Activated T-cell treated with anti-CD3 and anti-CD28 coated beads, Interleukin-2, amount 50 U/mL, for 4 hours (primary cell): Measurements from ENCODE around the gene AKTIP. TPM values are rescaled to one million over a fixed set of nuclear protein-coding genes. Genes with fewer than 3 reads are reported as not detected.
"Not testable (repeated sequence)": the region's sequence is repeated elsewhere in the genome, so short reads cannot be mapped to it uniquely, and the experiment has no call there.

Experiments used
- ATAC-seq, 2 donors: fragments of 200-7000 bp; cut with Tn5 transposase; one replicate each; pipeline ENCODE4 v1.10.0; 2021
- DNase-seq: peaks from one replicate; pipeline ENCODE4 v3.0.0-alpha.2; 2020
- H3K27me3 Mint-ChIP-seq: one replicate; pipeline ENCODE4 v1.8.0; 2021; ENCODE audit warnings: low read depth, mixed read lengths
- H3K36me3 Mint-ChIP-seq: one replicate; pipeline ENCODE4 v1.8.0; 2022; ENCODE audit warnings: mixed read lengths; ENCODE audit not compliant: insufficient read depth
- H3K4me1 Mint-ChIP-seq: one replicate; pipeline ENCODE4 v1.8.0; 2021; ENCODE audit warnings: low read depth, mixed read lengths
- H3K4me3 Mint-ChIP-seq: one replicate; pipeline ENCODE4 v1.8.0; 2021; ENCODE audit warnings: mild to moderate bottlenecking, moderate library complexity, mixed read lengths
- H3K9me3 Mint-ChIP-seq: one replicate; pipeline ENCODE4 v1.8.0; 2021; ENCODE audit warnings: mixed read lengths
- total RNA-seq, 3 donors: library from RNA; stranded (reverse); gene quantifications; one replicate each; pipeline ENCODE4 v1.2.1, GENCODE V29; 2021

The AKTIP gene
- total RNA-seq, 3 donors from 2014 or later = 22.9 to 28.6 (median 24.5) TPM

DNA sequence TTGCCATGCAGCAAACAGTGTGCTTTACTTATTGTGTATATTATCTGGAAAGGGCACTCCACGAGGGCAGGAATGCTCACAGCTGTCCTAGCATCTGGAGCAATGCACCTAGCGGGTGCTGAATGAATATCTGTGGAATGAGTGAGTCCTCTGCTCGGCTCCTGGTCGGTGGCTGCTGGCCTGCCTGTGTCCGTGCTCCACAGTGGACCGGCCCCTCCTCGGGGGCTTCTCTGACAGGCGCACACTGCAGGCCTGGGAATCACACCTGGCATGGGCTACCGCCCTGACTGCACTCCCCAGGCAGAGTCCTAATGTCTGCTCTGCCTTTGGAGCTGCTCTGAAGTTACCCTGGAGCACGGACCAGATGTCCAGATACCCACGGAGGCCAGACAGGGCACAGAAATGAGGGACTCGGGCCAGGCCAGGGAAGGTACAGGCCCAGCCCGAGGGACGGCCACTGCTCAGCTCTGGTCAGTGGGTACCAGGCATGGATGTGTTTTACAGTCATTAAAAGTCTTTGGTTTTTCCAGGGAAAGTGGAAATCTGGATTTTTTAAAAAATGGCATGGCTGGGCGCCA lies 21.1 kb upstream of the AKTIP start:
- H3K27me3 Mint-ChIP-seq = no peaks in the 10 kb centered on the region
- no peaks in the 10 kb centered on the region for H3K36me3 Mint-ChIP-seq
- H3K4me3 Mint-ChIP-seq = no peak overlapping the region
- H3K4me1 Mint-ChIP-seq = peaks cover 16% of the 10 kb centered on the region
- no peak for ATAC-seq
- H3K9me3 Mint-ChIP-seq = no peaks in the 10 kb centered on the region
- DNase-seq = no peak

DNA sequence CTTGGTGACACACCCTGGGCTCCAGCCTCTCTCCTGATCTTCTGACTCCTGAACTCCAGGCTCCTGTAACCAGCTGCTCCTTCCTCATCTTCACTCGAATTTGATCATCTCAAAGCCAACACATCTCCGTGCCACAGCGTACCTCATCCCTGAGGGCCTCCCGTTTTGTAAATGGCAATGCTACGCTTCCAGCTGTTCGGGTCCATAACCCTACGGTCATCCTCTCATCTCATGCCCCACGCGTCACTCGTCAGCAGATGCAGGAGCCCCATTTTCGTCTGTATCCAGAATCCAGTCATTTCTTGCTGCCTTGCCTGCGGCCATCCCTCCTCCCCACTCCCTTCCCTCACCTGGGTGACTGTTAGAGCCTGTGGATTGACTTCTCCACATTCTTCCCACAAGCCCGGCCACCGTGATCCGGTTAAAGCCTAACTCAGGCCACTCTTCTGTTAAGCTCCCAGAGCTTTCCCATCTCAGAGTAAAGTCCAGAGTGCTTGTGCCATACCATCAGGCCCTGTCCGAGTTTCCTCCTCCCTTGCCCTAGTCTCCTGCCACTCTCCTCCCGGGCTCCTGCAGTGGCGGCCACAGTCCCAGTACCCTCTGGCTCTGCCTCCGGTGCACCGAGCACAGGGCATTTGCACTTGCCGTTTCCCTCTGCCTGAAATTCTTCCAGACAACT lies 20.3 kb upstream of the AKTIP start:
- Mint-ChIP-seq H3K36me3 (no peaks in the 10 kb centered on the region), H3K4me1 (peaks cover 24% of the 10 kb centered on the region), H3K9me3 (no peaks in the 10 kb centered on the region), H3K4me3 (no peak overlapping the region), H3K27me3 (no peaks in the 10 kb centered on the region)
- ATAC-seq = no peak
- no peak for DNase-seq

DNA sequence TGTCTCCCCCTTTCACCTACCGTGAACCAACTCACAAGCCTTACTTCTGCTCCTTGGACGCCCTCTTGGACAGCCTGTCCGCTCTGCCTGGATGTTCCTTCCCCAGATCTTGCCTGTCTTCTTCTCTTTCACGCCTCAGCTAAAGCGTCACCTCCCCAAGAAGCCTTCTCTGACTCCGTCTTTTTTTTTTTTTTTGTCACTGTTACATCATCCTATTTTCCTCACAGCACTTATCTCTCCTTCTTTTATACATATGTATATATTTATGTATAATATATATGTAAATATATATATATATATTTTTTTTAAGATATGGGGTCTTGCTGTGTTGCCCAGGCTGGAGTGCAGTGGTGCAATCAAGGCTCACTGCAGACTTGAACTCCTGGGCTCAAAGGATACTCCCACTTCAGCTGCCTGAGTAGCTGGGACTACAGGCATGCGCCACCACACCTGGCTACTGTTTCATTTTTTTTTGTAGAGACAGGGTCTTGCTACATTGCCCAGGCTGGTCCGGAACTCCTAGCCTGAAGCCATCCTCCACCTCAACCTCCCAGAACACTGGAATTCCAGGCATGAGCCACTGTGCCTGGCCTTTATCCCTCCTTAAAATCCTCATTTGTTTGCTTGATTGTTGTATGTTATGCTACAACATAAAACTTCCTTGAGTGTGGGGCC lies 16.5 kb upstream of the AKTIP start:
- Mint-ChIP-seq H3K36me3 (no peaks in the 10 kb centered on the region), H3K4me1 (peaks cover 51% of the 10 kb centered on the region), H3K27me3 (no peaks in the 10 kb centered on the region), H3K4me3 (peak overlapping the region; percentile 76), H3K9me3 (no peaks in the 10 kb centered on the region)
- DNase-seq (no peak), ATAC-seq (no peak)

DNA sequence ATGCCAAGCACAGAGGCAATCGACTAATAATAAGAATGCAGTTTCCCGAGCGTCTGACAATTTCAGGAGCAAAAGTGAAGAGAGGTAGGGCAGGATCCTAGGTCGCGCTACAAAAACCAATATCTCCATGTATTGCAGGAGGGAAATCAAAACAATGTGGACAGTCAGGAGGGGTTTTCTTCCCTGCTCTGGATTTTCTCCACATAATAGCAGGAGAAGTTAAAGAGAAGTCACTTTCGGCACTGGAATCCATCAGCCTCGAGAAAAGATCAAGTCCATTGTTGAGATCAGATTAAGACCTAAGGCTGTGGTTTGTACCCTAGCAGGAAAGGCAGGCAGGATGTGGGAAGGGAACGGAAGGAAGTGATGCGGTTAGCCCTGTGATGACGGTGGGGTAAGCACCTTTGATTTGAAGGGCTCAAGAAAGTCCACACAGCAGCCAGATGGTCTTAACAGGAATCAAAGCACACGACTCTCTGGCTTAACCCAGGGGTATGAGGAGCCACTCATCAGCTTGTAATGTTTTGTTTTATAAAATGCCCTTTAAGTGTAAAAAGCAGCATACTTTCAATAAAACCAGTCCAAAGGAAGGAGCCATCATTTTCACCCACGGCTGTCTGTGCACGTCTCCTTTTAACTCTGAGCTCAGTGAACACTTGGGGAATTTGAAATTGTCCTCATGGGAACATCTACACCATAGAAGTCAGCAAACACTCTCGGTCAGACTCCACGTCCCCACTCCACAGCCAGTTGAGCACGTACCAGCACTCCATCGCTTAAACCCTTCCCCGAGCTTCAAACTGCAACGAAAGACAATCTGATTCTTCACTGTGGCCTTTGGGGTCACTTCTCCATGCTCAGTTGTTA lies 15.8 kb upstream of the AKTIP start:
- Mint-ChIP-seq H3K4me1 (peaks cover 53% of the 10 kb centered on the region), H3K4me3 (peak overlapping the region; percentile 76), H3K27me3 (no peaks in the 10 kb centered on the region), H3K9me3 (no peaks in the 10 kb centered on the region), H3K36me3 (no peaks in the 10 kb centered on the region)
- ATAC-seq (peak; percentile 79 to 89), DNase-seq (peak; percentile 53)

DNA sequence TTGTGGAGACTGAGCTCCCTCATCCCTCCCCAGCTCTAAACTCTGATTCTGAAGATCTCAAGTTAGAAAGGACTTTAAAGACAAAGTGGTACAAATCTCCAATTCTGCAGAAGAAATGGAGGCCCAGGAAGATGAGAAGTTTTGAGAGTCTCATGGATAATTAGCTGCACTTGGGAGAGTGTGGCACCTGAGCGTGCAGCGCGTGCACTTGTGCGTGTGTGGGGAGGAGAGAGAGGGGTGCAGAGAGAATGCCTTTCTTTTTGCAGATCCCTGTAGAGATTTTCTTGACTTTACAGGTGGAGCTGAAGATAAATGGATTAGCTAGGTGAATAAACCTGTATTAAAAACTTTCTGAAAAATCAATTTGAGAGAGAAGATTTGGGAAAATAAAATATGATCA lies 14.8 kb upstream of the AKTIP start:
- no peaks in the 10 kb centered on the region for H3K27me3 Mint-ChIP-seq
- H3K9me3 Mint-ChIP-seq = no peaks in the 10 kb centered on the region
- no peaks in the 10 kb centered on the region for H3K36me3 Mint-ChIP-seq
- no peak for ATAC-seq
- peak overlapping the region; percentile 76 for H3K4me3 Mint-ChIP-seq
- DNase-seq = no peak
- peaks cover 50% of the 10 kb centered on the region for H3K4me1 Mint-ChIP-seq

DNA sequence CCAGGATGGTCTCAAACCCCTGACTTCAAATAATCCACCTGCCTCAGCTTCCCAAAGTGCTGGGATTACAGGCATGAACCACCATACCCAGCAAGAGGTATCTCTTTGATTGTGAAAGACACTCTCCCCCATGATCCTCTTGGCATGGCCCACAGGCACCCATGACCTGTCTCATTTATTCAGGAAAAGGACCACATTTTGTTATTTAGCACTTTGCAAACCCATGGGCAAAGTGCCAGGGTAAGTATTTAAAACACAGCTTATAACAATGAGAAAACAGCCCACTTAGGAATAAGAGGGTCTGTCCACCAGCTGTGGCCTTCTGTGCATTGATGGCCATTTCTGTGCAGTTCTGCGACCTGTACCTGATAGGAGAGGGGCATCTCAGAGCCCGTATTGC lies 12.8 kb upstream of the AKTIP start:
- H3K4me1 Mint-ChIP-seq = peaks cover 57% of the 10 kb centered on the region
- ATAC-seq = no peak
- H3K27me3 Mint-ChIP-seq = no peaks in the 10 kb centered on the region
- no peak overlapping the region for H3K4me3 Mint-ChIP-seq
- H3K36me3 Mint-ChIP-seq = no peaks in the 10 kb centered on the region
- no peak for DNase-seq
- no peaks in the 10 kb centered on the region for H3K9me3 Mint-ChIP-seq

DNA sequence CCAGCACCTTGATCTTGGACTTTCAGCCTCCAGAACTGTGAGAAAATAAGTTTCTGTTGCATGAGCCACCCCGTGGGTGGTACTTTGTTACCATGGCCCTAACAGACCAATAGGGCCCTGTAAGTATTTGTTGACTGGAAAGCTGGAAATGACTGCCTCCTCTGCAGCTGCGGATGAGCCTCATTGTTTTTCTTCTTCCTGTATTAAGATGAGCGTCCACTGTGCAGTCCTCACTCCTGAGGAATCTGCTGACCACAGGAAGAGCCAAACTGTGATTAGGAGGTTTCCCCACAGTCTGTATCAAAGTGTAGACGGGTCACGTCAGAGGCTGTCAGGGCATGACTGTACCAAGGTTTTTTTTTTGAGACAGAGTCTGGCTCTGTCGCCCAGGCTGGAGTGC lies 12.2 kb upstream of the AKTIP start:
- no peak for DNase-seq
- no peaks in the 10 kb centered on the region for H3K36me3 Mint-ChIP-seq
- H3K4me3 Mint-ChIP-seq = no peak overlapping the region
- ATAC-seq = no peak
- H3K9me3 Mint-ChIP-seq = no peaks in the 10 kb centered on the region
- no peaks in the 10 kb centered on the region for H3K27me3 Mint-ChIP-seq
- H3K4me1 Mint-ChIP-seq = peaks cover 59% of the 10 kb centered on the region

DNA sequence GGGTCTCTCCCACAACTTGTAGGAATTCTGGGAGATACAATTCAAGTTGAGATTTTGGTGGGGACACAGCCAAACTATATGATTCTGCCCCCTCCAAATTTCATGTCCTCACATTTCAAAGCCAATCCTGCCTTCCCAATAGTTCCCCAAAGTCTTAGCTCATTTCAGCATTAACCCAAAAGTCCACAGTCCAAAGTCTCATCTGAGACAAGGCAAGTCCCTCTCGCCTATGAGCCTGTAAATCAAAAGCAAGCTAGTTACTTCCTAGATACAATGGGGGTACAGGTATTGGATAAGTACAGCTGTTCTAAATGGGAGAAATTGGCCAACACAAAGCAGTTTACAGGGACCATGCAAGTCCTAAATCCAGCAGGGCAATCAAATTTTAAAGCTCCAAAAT lies 9.8 kb upstream of the AKTIP start:
- H3K4me3 Mint-ChIP-seq = not testable (repeated sequence)

DNA sequence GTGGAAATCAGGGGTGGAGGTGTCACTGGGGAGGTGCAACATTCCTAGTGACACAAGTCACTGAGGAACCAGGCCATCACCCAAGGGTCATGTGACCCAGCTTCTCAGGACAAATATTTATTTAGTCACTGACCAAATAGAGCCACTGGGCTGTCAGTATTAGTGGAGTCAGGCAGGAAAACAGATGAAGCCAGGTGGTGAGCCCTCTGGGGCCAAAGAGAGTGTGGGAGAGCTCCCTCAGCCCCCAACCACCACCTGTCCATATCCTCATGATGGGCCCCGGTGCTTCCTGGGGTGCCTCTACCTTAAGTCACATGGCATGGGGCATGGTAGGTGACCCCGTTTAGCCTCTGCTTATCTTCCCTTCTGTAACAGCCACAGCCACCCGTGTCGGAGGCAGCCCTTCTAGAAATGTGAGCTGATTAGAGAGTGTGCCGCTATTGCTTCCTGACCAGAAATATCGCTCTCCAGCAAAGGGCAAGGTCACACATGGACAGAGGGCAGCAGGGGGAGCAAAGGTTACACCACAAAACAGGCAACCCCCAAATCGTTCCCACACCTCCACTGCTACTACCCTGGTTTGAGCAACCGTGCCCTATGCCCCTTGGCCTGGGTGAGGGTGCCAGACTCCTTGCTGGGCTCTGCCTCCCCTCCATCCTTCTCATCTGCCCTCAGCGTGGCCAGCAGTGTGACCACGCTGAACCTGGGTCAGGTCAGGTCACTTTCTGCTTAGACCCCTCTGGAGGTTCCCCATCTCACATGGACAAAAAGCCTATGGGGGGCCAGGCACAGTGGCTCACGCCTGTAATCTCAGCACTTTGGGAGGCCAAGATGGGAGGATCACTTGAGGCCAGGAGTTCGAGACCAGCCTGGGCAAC lies 8.6 kb upstream of the AKTIP start:
- ATAC-seq = no peak
- no peaks in the 10 kb centered on the region for H3K27me3 Mint-ChIP-seq
- no peaks in the 10 kb centered on the region for H3K36me3 Mint-ChIP-seq
- no peak for DNase-seq
- no peaks in the 10 kb centered on the region for H3K9me3 Mint-ChIP-seq
- no peak overlapping the region for H3K4me3 Mint-ChIP-seq
- H3K4me1 Mint-ChIP-seq = peaks cover 25% of the 10 kb centered on the region

More for the DNA sequence above, 9.8 kb upstream of the AKTIP start:
- not testable (repeated sequence) for H3K27me3 Mint-ChIP-seq, H3K9me3 Mint-ChIP-seq, ATAC-seq, DNase-seq, H3K36me3 Mint-ChIP-seq
- peaks cover 36% of the 10 kb centered on the region for H3K4me1 Mint-ChIP-seq

DNA sequence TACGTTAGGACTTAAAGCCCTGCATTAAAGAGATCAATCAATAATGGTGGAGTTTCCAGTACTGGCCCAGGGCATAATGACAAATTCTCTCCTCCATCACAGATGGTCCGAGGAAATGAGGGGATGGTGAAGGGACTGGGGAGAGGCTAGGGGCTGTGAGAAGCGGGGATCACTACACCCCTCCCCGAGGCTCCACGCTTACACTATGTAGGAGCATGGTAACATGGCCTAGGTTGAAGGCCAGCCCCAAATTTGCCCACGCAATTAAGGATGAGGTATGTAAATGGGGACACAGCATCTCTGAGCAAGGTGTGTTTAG lies 8.0 kb upstream of the AKTIP start:
- no peaks in the 10 kb centered on the region for H3K36me3 Mint-ChIP-seq
- DNase-seq (no peak), ATAC-seq (no peak)
- H3K4me1 Mint-ChIP-seq = peaks cover 24% of the 10 kb centered on the region
- H3K4me3 Mint-ChIP-seq = no peak overlapping the region
- H3K27me3 Mint-ChIP-seq = no peaks in the 10 kb centered on the region
- no peaks in the 10 kb centered on the region for H3K9me3 Mint-ChIP-seq

DNA sequence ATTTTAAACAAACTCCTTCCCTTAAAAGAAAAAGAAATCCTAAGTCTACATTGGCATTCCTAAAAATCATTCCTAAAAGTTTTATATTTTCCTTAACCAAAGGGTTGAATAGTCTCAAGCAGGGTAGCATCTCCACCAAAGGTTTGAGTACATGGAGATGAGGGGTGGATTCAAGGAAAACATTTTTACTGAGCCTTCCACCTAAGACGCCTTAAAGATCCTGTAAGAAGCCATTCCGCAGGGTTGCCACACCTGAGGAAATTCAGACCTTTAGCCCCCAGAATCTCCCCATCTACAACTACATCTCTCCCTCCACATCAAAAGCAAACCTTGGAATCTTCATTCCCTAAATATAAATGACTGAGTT lies 7.7 kb upstream of the AKTIP start:
- Mint-ChIP-seq H3K36me3 (no peaks in the 10 kb centered on the region), H3K27me3 (no peaks in the 10 kb centered on the region), H3K4me3 (no peak overlapping the region), H3K4me1 (peaks cover 20% of the 10 kb centered on the region), H3K9me3 (no peaks in the 10 kb centered on the region)
- no peak for DNase-seq
- ATAC-seq = no peak

DNA sequence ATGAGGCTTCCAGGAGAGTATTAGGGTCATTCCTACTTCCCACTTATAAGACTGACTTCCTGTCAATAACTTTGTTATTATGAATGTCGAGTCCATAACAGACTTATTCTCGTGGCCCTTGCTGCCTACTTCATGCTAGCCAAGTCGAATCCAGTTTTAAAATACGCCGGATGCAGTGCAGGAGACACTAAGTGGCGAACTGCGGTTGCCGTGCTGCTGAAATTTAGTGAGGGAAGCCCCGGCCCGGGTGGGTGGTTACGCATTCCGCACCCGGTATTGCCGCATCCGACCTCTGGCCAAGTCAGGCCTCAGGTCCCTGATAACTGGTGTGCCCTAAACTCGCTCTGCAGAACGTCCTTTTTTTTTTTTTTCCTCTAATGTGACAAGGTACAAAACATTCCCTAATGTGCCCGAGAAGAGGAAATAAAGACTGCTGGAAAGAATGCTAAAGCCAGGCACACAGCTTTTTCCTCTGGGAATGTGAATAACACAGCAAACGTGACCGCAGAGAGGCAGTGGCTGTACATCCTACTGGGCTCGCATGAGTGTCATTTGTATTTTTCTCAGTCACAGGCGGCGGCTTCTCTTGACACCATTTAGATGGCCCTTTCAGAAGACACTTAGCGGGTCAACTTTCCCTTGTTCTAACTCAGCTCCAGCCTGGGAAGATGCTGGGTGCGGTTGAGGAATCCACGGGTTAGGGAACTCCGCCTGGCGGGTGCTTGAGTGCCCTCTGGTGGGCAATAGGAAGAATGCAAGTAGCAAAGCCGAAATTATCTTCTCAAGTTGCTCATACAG lies 7.1 kb upstream of the AKTIP start:
- peak; percentile 43 for DNase-seq
- Mint-ChIP-seq H3K4me3 (no peak overlapping the region), H3K4me1 (peaks cover 20% of the 10 kb centered on the region), H3K36me3 (no peaks in the 10 kb centered on the region), H3K9me3 (no peaks in the 10 kb centered on the region), H3K27me3 (no peaks in the 10 kb centered on the region)
- ATAC-seq = peak; percentile 57 to 58

DNA sequence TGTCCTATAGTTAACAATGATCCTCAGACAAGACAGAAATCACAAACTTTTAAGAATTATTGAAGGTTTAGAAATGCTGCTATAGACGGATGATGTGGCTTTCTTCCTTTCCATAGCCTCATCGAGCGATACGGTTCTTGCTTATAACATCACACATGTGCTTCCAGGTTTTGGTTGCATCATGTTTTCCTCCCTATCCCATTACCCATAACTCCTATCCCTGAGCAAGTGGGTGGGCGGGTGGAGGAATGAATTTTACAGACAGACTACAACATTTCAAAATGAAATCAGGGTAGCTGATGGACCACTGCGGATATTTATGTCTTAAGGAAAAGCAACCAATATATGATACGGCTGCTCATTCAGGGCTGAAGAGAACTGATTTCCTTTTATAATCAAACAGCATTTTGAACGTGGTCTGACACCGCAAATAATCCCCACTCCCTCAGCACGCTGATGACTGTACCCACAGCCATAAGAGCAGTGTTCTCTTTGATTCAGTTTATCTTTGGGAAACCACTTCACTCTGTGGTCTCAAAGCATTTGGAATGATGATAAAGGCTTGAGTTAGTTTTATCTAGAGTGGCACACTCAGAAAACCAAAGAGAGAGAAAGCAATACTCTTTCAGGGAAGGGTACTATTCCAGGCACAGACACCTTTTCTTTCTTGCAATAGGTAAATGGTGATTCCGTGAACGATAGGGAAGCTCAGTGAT lies 4.6 kb upstream of the AKTIP start:
- Mint-ChIP-seq H3K4me1 (peaks cover 30% of the 10 kb centered on the region), H3K9me3 (no peaks in the 10 kb centered on the region), H3K36me3 (no peaks in the 10 kb centered on the region), H3K27me3 (no peaks in the 10 kb centered on the region), H3K4me3 (no peak overlapping the region)
- no peak for ATAC-seq
- no peak for DNase-seq
